ENCODE measurements around the gene YOD1. TPM values are rescaled to one million over a fixed set of nuclear protein-coding genes. Genes with fewer than 3 reads are reported as not detected.

YOD1 gene
- total RNA-seq, 1 donor from 2014 or later = 15.2 TPM

- H3K27ac Mint-ChIP-seq (ENCODE audit: unreplicated experiment) = no peak overlapping the region
- no peak overlapping the region for H3K4me3 Mint-ChIP-seq
- DNase-seq (ENCODE audit: low read depth, low spot score) = no peak
- H3K36me3 Mint-ChIP-seq (ENCODE audit: low read depth) = peaks cover 7% of the 10 kb centered on the region
- peaks cover 2% of the 10 kb centered on the region for H3K27me3 Mint-ChIP-seq (ENCODE audit: low read depth)
- H3K4me1 Mint-ChIP-seq = no peaks in the 10 kb centered on the region
- peak; percentile 39 for TF ChIP-seq CTCF (conservative IDR thresholded peaks at IDR 0.05)
- H3K9me3 Mint-ChIP-seq = no peaks in the 10 kb centered on the region
Measured at GRCh38 chr1:207058878-207059867, 8.2 kb upstream of the YOD1 start.

GRCh38 chr1:207058252-207058651 lies 7.2 kb upstream of the YOD1 start:
- DNase-seq (ENCODE audit: low read depth, low spot score) = no peak
- H3K27ac Mint-ChIP-seq (ENCODE audit: unreplicated experiment) = no peak overlapping the region
- TF ChIP-seq CTCF (conservative IDR thresholded peaks at IDR 0.05) = no peak
- H3K4me1 Mint-ChIP-seq = peaks cover 4% of the 10 kb centered on the region
- H3K27me3 Mint-ChIP-seq (ENCODE audit: low read depth) = peaks cover 7% of the 10 kb centered on the region
- peaks cover 6% of the 10 kb centered on the region for H3K36me3 Mint-ChIP-seq (ENCODE audit: low read depth)
- H3K9me3 Mint-ChIP-seq = no peaks in the 10 kb centered on the region
- no peak overlapping the region for H3K4me3 Mint-ChIP-seq

- no peak overlapping the region for H3K4me3 Mint-ChIP-seq
- peaks cover 4% of the 10 kb centered on the region for H3K36me3 Mint-ChIP-seq (ENCODE audit: low read depth)
- no peak for DNase-seq (ENCODE audit: low read depth, low spot score)
- TF ChIP-seq CTCF (conservative IDR thresholded peaks at IDR 0.05) = no peak
- H3K27me3 Mint-ChIP-seq (ENCODE audit: low read depth) = peaks cover 12% of the 10 kb centered on the region
- peaks cover 17% of the 10 kb centered on the region for H3K4me1 Mint-ChIP-seq
- no peak overlapping the region for H3K27ac Mint-ChIP-seq (ENCODE audit: unreplicated experiment)
- H3K9me3 Mint-ChIP-seq = peaks cover 3% of the 10 kb centered on the region
Measured at GRCh38 chr1:207056673-207057072, 5.7 kb upstream of the YOD1 start.

GRCh38 chr1:207055386-207056001 lies 4.5 kb upstream of the YOD1 start:
- H3K27me3 Mint-ChIP-seq (ENCODE audit: low read depth) = peaks cover 12% of the 10 kb centered on the region
- no peak for TF ChIP-seq CTCF (conservative IDR thresholded peaks at IDR 0.05)
- H3K4me3 Mint-ChIP-seq = peak overlapping the region; percentile 54
- peaks cover 4% of the 10 kb centered on the region for H3K36me3 Mint-ChIP-seq (ENCODE audit: low read depth)
- DNase-seq (ENCODE audit: low read depth, low spot score) = no peak
- H3K9me3 Mint-ChIP-seq = peaks cover 3% of the 10 kb centered on the region
- H3K27ac Mint-ChIP-seq (ENCODE audit: unreplicated experiment) = no peak overlapping the region
- H3K4me1 Mint-ChIP-seq = peaks cover 25% of the 10 kb centered on the region

GRCh38 chr1:207054491-207054890 lies 3.5 kb upstream of the YOD1 start:
- no peak for DNase-seq (ENCODE audit: low read depth, low spot score)
- Mint-ChIP-seq H3K9me3 (peaks cover 3% of the 10 kb centered on the region), H3K4me1 (peaks cover 29% of the 10 kb centered on the region), H3K4me3 (peak overlapping the region; percentile 99), H3K27ac (ENCODE audit: unreplicated experiment) (no peak overlapping the region), H3K27me3 (ENCODE audit: low read depth) (peaks cover 12% of the 10 kb centered on the region), H3K36me3 (ENCODE audit: low read depth) (peaks cover 4% of the 10 kb centered on the region)
- TF ChIP-seq CTCF (conservative IDR thresholded peaks at IDR 0.05) = no peak

Measured in neural crest cell (in vitro differentiated cells).